SH-SY5Y (cell line): Measurements from ENCODE around the gene ARHGEF4.

ENCODE experiments used
- GATA2 ChIP-seq: IDR thresholded peaks from 2 replicates; pipeline ENCODE4 v1.6.1; 2011; ENCODE audit warnings: mild to moderate bottlenecking, low read depth, low read length
- GATA3 ChIP-seq: IDR thresholded peaks from 2 replicates; pipeline ENCODE4 v1.6.1; 2011; ENCODE audit warnings: low read depth, mild to moderate bottlenecking, low read length, moderate library complexity

DNA sequence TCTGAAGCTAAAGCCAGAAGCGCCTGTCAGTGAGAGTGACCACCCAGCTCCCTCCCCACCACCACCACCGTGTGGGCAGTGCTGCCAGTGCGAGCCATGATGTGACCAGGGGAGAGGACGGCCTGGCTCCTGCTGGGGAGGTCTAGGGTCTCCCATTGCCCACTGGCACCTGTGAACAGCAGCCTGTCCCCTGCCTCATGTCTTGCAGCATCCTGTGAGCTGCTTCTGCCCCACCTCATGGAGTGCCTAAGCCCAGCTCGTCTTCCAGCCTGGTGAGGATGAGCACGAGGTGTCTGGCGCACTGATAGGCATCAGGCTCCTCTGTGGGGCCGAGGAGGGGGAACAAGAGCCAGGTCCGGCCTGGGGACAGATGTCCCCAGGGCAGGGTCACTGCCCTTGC, 195.2 kb downstream of the ARHGEF4 start:
- TF ChIP-seq GATA3 (no peak), GATA2 (peak; percentile 24; the same call in 1 of the 2 replicates)
